GM19455 (cell line): ENCODE data around the gene C1orf122.

ENCODE experiments used
- ATAC-seq: cut with Tn5 transposase; IDR thresholded peaks from one replicate; pipeline ENCODE4 v1.9.1; 2021; ENCODE audit not compliant: unreplicated experiment

C1orf122 gene

GRCh38 chr1:37844536-37844935 is 36.9 kb downstream of the C1orf122 start:
- no peak for ATAC-seq

DNA sequence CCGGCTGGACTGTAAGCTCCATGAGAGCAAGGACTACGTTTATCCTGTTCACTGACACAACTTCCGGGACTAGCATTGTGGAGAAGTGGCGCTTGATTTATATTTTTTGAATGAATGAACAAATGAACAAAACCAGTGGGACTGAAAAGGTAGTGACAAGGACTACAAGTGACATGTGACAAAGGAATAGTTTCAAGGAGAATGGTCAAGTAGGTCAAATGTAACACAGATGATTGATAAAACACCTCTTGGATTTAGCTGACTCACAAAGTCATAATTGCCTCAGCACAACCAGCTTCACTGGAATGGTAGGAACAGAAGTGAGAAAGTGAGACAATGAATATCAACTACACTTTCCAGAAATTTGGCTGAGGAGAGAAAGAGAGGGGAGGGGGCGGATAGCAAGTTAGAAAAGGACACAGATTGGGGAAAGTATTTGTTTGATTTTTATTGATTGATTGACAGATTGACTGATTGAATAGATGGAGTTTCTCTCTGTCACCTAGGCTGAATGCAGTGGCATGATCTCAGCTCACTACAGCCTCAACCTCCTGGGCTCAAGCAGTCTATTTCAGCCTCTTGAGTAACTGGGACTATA is 37.6 kb downstream of the C1orf122 start:
- no peak for ATAC-seq

DNA sequence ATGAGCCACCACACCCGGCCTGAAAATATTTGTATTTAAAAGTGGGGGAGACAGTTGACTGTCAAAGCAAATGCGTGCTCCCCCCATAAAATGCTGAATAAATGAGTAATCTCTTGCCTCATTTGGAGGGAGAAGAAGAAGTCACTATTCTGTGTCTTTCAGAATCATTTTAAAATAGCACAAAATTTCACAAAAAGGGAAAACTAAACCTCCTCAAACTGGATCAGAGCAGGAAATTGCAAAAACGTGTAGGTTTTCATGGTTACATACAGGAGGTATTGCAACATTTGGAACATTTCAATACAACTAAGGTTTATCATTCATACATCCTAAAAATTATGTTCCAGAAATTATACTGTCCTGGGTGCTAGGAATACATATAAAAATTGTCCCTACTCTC is 38.2 kb downstream of the C1orf122 start:
- no peak for ATAC-seq

DNA sequence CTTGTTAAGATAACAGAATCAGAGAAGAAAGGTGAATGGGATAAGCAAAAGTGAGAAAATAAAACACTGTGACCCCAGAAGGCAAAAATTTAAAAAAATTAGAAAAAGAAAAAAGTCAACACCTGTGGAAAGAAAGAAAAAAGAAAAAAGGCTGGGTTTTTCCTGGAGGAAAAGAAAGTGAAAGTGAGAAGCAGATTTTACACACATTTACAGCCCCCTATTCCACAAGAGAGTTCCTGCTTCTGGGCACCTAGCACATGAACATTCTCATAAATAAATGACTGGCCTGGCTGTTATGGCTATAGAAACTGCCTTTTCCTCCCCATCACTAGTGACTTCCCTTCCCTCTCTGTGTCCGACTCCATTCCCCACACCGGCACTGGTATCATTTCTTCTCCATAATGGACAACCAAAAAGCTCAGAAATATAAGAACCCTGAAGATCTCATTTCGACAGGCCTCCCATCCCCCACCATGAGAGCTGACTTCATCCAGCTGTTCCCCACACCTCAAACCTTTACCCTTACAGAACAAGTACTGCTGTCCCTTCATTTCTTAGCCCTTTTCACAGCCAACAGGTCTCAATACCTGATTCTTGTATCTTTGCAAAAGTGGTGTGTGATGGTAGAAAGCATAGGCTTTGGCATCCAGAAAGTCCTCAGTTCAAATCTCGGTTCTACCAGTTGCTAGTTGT is 39.2 kb downstream of the C1orf122 start:
- ATAC-seq: no peak

- ATAC-seq: no peak
These were observed 41.9 kb downstream of the C1orf122 start for GRCh38 chr1:37849480-37849879.

GRCh38 chr1:37850352-37850955 is 42.9 kb downstream of the C1orf122 start:
- ATAC-seq: no peak

DNA sequence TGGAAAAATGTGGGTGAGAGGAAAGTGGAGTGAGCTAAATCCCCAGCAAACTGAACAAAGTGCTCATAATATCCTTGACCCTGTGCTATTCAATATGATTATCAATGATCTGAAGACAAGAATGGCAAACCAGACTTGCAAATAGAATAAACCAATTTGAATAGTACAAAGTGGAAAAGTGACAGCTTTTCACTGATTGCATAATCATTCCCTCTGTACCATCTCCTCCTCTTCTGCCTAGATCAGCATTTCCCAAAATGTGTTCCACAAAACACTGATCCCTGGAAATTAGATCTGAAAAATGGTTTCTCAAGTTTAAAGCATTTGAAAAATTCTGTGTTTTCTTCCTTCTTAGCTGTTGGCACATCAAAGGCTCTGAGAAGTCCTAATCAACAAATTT is 43.7 kb downstream of the C1orf122 start:
- ATAC-seq: no peak

DNA sequence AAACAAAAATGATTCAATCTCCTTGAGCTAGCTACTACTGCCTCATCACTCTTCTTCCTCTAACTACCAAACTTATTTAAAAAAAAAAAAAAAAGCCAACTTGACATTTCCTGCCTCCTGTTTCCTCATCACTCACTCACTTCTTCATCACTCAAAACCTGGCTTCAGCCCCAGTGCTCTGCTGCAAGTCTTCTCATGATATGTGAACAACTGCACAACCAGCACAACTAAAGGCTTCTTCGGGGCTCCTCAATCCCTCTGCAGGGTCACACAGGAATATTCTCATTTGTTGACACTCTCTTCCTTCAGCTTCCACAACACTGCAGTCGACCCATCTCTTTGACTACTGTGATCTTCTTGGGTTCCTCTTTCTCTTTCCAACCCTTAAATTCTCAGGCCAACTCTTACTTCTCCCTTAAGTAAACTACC is 44.2 kb downstream of the C1orf122 start:
- ATAC-seq: no peak

DNA sequence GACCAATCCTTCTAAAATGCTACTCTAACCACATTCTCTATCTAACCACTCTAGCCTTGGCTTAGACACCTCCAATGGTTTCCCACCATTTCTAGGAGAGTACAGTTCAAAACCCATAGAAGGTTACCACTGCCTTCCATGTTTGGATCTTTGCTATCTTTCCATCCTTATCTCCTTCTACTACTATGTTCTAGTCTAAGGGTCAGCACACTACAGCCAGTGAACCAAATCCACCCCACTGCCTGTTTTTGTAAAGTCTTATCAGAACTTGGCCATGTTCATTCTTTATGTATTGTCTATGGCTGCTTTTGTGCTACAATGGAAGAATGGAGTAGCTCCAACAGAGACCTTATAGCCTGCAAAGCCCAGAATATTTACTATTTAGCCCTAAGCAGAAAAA is 45.6 kb downstream of the C1orf122 start:
- ATAC-seq: no peak

- no peak for ATAC-seq
These were observed 46.8 kb downstream of the C1orf122 start for GRCh38 chr1:37854406-37854805.
